ENCODE measurements around the gene DGKG. TPM values are rescaled to one million over a fixed set of nuclear protein-coding genes. Genes with fewer than 3 reads are reported as not detected.

Gene DGKG
- total RNA-seq, 1 experiment from 2014 or later = 0.04 TPM

DNA sequence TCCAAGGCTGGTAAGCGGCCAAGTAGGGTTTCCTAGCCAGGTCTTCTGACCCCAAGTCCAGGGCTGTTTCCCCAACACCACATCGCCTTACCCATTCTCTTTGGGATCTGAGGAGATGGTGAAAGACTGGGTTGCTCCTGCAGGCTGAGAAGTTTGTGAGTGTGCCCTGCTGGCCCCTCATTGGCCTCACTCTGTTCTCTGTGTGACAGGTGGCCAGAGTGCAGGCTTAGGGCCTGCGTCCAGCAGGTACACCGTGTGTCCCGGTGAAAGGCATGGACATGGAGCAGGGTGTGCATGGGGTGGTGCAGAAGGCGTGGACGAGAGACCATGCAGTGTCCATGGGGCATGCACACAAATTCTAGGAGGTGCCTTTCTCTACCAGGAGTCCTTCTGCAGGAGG is 91.3 kb downstream of the DGKG start:
- Histone ChIP-seq H3K27me3 (ENCODE audit: low read length) (no peaks in the 10 kb centered on the region), H3K79me2 (ENCODE audit: low read length) (no peaks in the 10 kb centered on the region), H3K9me2 (replicated peaks; ENCODE audit: insufficient read depth, low read length) (no peaks in the 10 kb centered on the region), H3K27ac (ENCODE audit: low read length) (no peak overlapping the region), H3K4me1 (ENCODE audit: low read length) (no peaks in the 10 kb centered on the region), H3K9me3 (ENCODE audit: low read length) (no peaks in the 10 kb centered on the region), H3K4me3 (ENCODE audit: low read length) (no peak overlapping the region), H3K9ac (ENCODE audit: low read length) (no peak overlapping the region), H2AFZ (ENCODE audit: low read length) (no peak overlapping the region), H3K4me2 (ENCODE audit: low read depth, low read length, poor library complexity, severe bottlenecking) (no peak overlapping the region), H3K36me3 (ENCODE audit: insufficient read depth, low read length) (no peaks in the 10 kb centered on the region), H4K20me1 (ENCODE audit: insufficient read depth, low read depth, low read length) (no peaks in the 10 kb centered on the region)
- DNase-seq = no peak

GRCh38 chr3:186268616-186269448 is 93.2 kb downstream of the DGKG start:
- DNase-seq = peak; percentile 57
- H4K20me1 ChIP-seq (ENCODE audit: insufficient read depth, low read depth, low read length) = no peaks in the 10 kb centered on the region
- no peaks in the 10 kb centered on the region for H3K36me3 ChIP-seq (ENCODE audit: insufficient read depth, low read length)
- H2AFZ ChIP-seq (ENCODE audit: low read length) = no peak overlapping the region
- no peaks in the 10 kb centered on the region for H3K27me3 ChIP-seq (ENCODE audit: low read length)
- H3K4me3 ChIP-seq (ENCODE audit: low read length) = no peak overlapping the region
- H3K9me3 ChIP-seq (ENCODE audit: low read length) = no peaks in the 10 kb centered on the region
- H3K9ac ChIP-seq (ENCODE audit: low read length) = no peak overlapping the region
- H3K9me2 ChIP-seq (replicated peaks; ENCODE audit: insufficient read depth, low read length) = no peaks in the 10 kb centered on the region
- no peaks in the 10 kb centered on the region for H3K4me1 ChIP-seq (ENCODE audit: low read length)
- no peaks in the 10 kb centered on the region for H3K79me2 ChIP-seq (ENCODE audit: low read length)
- no peak overlapping the region for H3K4me2 ChIP-seq (ENCODE audit: low read depth, low read length, poor library complexity, severe bottlenecking)
- no peak overlapping the region for H3K27ac ChIP-seq (ENCODE audit: low read length)

DNA sequence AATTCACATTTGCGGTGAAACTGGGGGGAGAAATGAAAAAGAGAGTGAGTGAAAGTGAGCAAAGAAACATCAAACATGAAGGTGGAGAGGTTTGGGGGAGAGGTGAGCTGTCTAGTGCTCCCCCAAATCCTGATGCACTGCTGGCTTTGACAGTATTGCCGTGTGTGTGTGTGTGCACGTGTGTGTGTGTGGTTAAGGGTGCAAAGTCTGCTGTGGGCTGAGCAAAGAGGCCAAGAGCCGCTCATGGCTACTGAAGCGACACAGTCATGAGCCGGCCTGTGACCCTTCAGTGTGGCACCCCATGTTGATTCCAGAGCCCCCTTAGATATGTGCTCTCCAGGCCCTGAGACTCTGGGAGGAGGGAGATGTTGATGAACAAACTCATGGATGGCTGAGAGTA is 94.3 kb downstream of the DGKG start:
- no peaks in the 10 kb centered on the region for H3K27me3 ChIP-seq (ENCODE audit: low read length)
- H3K4me1 ChIP-seq (ENCODE audit: low read length) = no peaks in the 10 kb centered on the region
- H3K27ac ChIP-seq (ENCODE audit: low read length) = no peak overlapping the region
- no peaks in the 10 kb centered on the region for H3K9me3 ChIP-seq (ENCODE audit: low read length)
- no peak overlapping the region for H3K4me3 ChIP-seq (ENCODE audit: low read length)
- H4K20me1 ChIP-seq (ENCODE audit: insufficient read depth, low read depth, low read length) = no peaks in the 10 kb centered on the region
- H3K36me3 ChIP-seq (ENCODE audit: insufficient read depth, low read length) = no peaks in the 10 kb centered on the region
- no peak for DNase-seq
- H2AFZ ChIP-seq (ENCODE audit: low read length) = no peak overlapping the region
- no peak overlapping the region for H3K4me2 ChIP-seq (ENCODE audit: low read depth, low read length, poor library complexity, severe bottlenecking)
- no peaks in the 10 kb centered on the region for H3K79me2 ChIP-seq (ENCODE audit: low read length)
- no peaks in the 10 kb centered on the region for H3K9me2 ChIP-seq (replicated peaks; ENCODE audit: insufficient read depth, low read length)
- no peak overlapping the region for H3K9ac ChIP-seq (ENCODE audit: low read length)

GRCh38 chr3:186264608-186265400 is 97.2 kb downstream of the DGKG start:
- H2AFZ ChIP-seq (ENCODE audit: low read length) = no peak overlapping the region
- no peak overlapping the region for H3K4me2 ChIP-seq (ENCODE audit: low read depth, low read length, poor library complexity, severe bottlenecking)
- H3K27me3 ChIP-seq (ENCODE audit: low read length) = no peaks in the 10 kb centered on the region
- peak; percentile 23 for DNase-seq
- no peaks in the 10 kb centered on the region for H3K79me2 ChIP-seq (ENCODE audit: low read length)
- no peaks in the 10 kb centered on the region for H3K9me3 ChIP-seq (ENCODE audit: low read length)
- 0 out of 2 replicates have a peak, but pooled peaks cover under 1% of the 10 kb centered on the region for H3K4me1 ChIP-seq (ENCODE audit: low read length)
- H3K9me2 ChIP-seq (replicated peaks; ENCODE audit: insufficient read depth, low read length) = no peaks in the 10 kb centered on the region
- no peaks in the 10 kb centered on the region for H3K36me3 ChIP-seq (ENCODE audit: insufficient read depth, low read length)
- H3K9ac ChIP-seq (ENCODE audit: low read length) = no peak overlapping the region
- H3K4me3 ChIP-seq (ENCODE audit: low read length) = no peak overlapping the region
- no peak overlapping the region for H3K27ac ChIP-seq (ENCODE audit: low read length)
- no peaks in the 10 kb centered on the region for H4K20me1 ChIP-seq (ENCODE audit: insufficient read depth, low read depth, low read length)

DNA sequence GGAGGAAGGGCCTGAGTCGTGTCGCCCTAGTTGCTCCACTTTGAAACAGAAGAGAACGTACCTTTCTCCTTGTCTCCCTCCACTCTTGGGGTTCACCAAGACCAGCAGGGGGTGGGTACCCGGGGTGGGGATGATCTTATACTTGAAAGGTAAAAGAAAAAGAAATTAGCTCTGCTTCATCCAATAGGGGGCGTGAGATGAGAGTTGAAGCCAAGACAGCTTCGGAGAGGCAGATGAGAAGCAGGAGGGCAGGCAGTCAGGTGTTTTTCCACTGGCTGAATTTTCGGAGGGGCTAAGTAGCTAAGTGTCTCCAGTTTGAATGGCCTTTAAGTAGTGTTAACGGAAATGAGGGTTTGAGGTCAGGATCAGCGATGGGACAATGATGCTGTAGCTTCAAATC is 100.4 kb downstream of the DGKG start:
- H3K9ac ChIP-seq (ENCODE audit: low read length) = no peak overlapping the region
- H3K27ac ChIP-seq (ENCODE audit: low read length) = no peak overlapping the region
- no peaks in the 10 kb centered on the region for H4K20me1 ChIP-seq (ENCODE audit: insufficient read depth, low read depth, low read length)
- no peaks in the 10 kb centered on the region for H3K9me3 ChIP-seq (ENCODE audit: low read length)
- no peak overlapping the region for H2AFZ ChIP-seq (ENCODE audit: low read length)
- H3K4me3 ChIP-seq (ENCODE audit: low read length) = no peak overlapping the region
- DNase-seq = peak; percentile 88
- no peaks in the 10 kb centered on the region for H3K9me2 ChIP-seq (replicated peaks; ENCODE audit: insufficient read depth, low read length)
- H3K4me2 ChIP-seq (ENCODE audit: low read depth, low read length, poor library complexity, severe bottlenecking) = no peak overlapping the region
- no peaks in the 10 kb centered on the region for H3K79me2 ChIP-seq (ENCODE audit: low read length)
- no peaks in the 10 kb centered on the region for H3K27me3 ChIP-seq (ENCODE audit: low read length)
- no peaks in the 10 kb centered on the region for H3K36me3 ChIP-seq (ENCODE audit: insufficient read depth, low read length)
- peaks cover 7% of the 10 kb centered on the region for H3K4me1 ChIP-seq (ENCODE audit: low read length)

GRCh38 chr3:186260726-186261125 is 101.3 kb downstream of the DGKG start:
- Histone ChIP-seq H2AFZ (ENCODE audit: low read length) (no peak overlapping the region), H3K4me2 (ENCODE audit: low read depth, low read length, poor library complexity, severe bottlenecking) (no peak overlapping the region), H3K27me3 (ENCODE audit: low read length) (no peaks in the 10 kb centered on the region), H3K9ac (ENCODE audit: low read length) (no peak overlapping the region), H3K4me3 (ENCODE audit: low read length) (no peak overlapping the region), H3K9me2 (replicated peaks; ENCODE audit: insufficient read depth, low read length) (no peaks in the 10 kb centered on the region), H3K36me3 (ENCODE audit: insufficient read depth, low read length) (no peaks in the 10 kb centered on the region), H3K4me1 (ENCODE audit: low read length) (peaks cover 11% of the 10 kb centered on the region), H3K79me2 (ENCODE audit: low read length) (no peaks in the 10 kb centered on the region), H3K27ac (ENCODE audit: low read length) (no peak overlapping the region), H4K20me1 (ENCODE audit: insufficient read depth, low read depth, low read length) (no peaks in the 10 kb centered on the region), H3K9me3 (ENCODE audit: low read length) (no peaks in the 10 kb centered on the region)
- no peak for DNase-seq

DNA sequence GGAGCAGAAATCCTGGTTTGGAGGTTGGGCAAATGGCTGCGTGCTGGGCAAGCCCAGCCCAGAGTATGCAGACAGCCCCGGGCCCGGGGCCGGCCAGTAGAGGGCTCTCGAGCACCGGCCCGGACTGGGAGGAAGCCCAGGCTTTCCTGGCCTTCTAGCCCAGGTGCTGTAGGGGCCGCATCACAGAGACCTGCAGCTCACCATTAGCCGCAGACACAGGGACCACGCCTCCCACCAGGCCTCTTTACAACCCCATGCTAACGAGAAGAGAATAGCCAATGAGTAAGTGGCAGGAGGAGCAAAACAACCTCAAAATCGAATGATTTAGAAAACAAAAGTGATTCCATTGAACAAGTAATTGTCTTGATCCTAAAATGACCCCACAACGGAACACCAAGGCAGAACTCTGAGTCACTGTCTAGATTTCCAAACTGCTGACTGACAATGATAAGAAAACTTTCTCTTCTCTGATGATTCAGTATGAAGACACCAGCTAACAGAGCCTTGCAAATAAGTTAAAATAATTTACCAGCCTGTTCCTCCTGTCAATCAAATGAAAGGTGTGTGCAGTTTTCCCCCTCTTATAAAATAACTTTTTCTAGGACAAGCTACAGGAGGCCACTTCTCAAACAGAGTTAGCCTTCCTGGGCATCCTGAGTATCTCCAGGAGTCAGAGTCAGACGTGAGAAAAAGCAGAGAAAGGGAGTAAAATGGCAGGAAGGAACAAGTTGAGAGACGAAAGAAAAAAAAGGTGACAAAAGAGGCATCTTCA is 102.2 kb downstream of the DGKG start:
- Histone ChIP-seq H3K4me3 (ENCODE audit: low read length) (no peak overlapping the region), H3K27me3 (ENCODE audit: low read length) (no peaks in the 10 kb centered on the region), H3K36me3 (ENCODE audit: insufficient read depth, low read length) (no peaks in the 10 kb centered on the region), H3K9me3 (ENCODE audit: low read length) (no peaks in the 10 kb centered on the region), H3K4me1 (ENCODE audit: low read length) (peaks cover 19% of the 10 kb centered on the region), H3K27ac (ENCODE audit: low read length) (no peak overlapping the region), H4K20me1 (ENCODE audit: insufficient read depth, low read depth, low read length) (no peaks in the 10 kb centered on the region), H3K79me2 (ENCODE audit: low read length) (no peaks in the 10 kb centered on the region), H2AFZ (ENCODE audit: low read length) (no peak overlapping the region), H3K4me2 (ENCODE audit: low read depth, low read length, poor library complexity, severe bottlenecking) (peak overlapping the region; percentile 32), H3K9me2 (replicated peaks; ENCODE audit: insufficient read depth, low read length) (no peaks in the 10 kb centered on the region), H3K9ac (ENCODE audit: low read length) (no peak overlapping the region)
- peak; percentile 92 for DNase-seq

DNA sequence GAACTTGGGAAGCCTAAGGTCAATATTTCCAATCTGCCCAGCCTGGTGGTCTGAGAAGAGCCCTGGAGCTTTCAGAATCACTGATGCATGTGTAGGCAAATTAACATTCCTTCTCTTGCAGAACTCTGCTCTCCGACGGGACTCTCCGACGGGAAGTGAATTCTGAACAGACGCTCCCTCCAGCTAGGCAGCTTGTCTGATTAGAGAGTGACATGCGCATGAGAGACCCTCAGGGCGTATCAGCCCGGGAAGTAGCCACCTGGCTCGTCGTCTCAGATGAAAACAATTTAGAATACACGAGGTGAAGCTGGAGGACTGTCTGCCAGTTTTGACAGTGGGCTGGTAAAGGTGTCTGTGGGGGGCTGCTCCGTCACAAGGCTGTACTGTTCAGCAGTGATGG is 103.1 kb downstream of the DGKG start:
- H3K4me3 ChIP-seq (ENCODE audit: low read length) = no peak overlapping the region
- H3K9ac ChIP-seq (ENCODE audit: low read length) = no peak overlapping the region
- peaks cover 23% of the 10 kb centered on the region for H3K4me1 ChIP-seq (ENCODE audit: low read length)
- no peaks in the 10 kb centered on the region for H4K20me1 ChIP-seq (ENCODE audit: insufficient read depth, low read depth, low read length)
- no peaks in the 10 kb centered on the region for H3K9me3 ChIP-seq (ENCODE audit: low read length)
- H3K79me2 ChIP-seq (ENCODE audit: low read length) = no peaks in the 10 kb centered on the region
- H2AFZ ChIP-seq (ENCODE audit: low read length) = no peak overlapping the region
- DNase-seq = no peak
- H3K27ac ChIP-seq (ENCODE audit: low read length) = no peak overlapping the region
- no peaks in the 10 kb centered on the region for H3K9me2 ChIP-seq (replicated peaks; ENCODE audit: insufficient read depth, low read length)
- no peaks in the 10 kb centered on the region for H3K27me3 ChIP-seq (ENCODE audit: low read length)
- H3K4me2 ChIP-seq (ENCODE audit: low read depth, low read length, poor library complexity, severe bottlenecking) = peak overlapping the region; percentile 32
- H3K36me3 ChIP-seq (ENCODE audit: insufficient read depth, low read length) = no peaks in the 10 kb centered on the region
